CD4-positive, alpha-beta T cell (primary cell): ENCODE measurements around the gene COBL. TPM values are rescaled to one million over a fixed set of nuclear protein-coding genes. Genes with fewer than 3 reads are reported as not detected.

Experiments
- ATAC-seq: fragments of 200-7000 bp; cut with Tn5 transposase; one replicate; pipeline ENCODE4 v1.10.0; 2022; ENCODE audit warnings: mild to moderate bottlenecking; ENCODE audit not compliant: poor library complexity
- CTCF ChIA-PET: fragments of 350-600 bp; sonication (Branson Sonifier 250); formaldehyde crosslinking; loops from one replicate; lab custom pipeline; 2021; ENCODE audit warnings: antibody characterized with exemption, inconsistent platforms; lab: Charles Lee
- POLR2A ChIA-PET: fragments of 350-600 bp; sonication (Branson Sonifier 250); formaldehyde crosslinking; loops from one replicate; lab custom pipeline; 2021; ENCODE audit warnings: antibody characterized with exemption, inconsistent platforms; lab: Charles Lee
- DNase-seq, 14 experiments: peaks; one replicate each; pipeline ENCODE4 v3.0.0-alpha.2; 2013 to 2020; ENCODE audit warnings: mixed read lengths in 2 of 14
- H3K27ac ChIP-seq, 2 donors: one replicate each; pipeline versions ENCODE4 v1.5.1 to v1.7.0; 2013; ENCODE audit warnings: low read length in 2 of 2, low read depth in 1 of 2, mild to moderate bottlenecking in 1 of 2
- H3K27me3 ChIP-seq, 2 experiments: 1 replicate in 1 of 2; 2 replicates in 1 of 2; pipeline versions ENCODE4 v1.6.1 to v1.7.0; 2013; ENCODE audit warnings: low read length in 2 of 2, control low read depth in 1 of 2, mild to moderate bottlenecking in 1 of 2, moderate library complexity in 1 of 2; ENCODE audit not compliant: insufficient read depth in 2 of 2, control insufficient read depth in 1 of 2
- H3K36me3 ChIP-seq: one replicate; pipeline ENCODE4 v1.6.1; 2013; ENCODE audit warnings: low read length, control low read depth; ENCODE audit not compliant: insufficient read depth
- H3K4me1 ChIP-seq: one replicate; pipeline ENCODE4 v1.6.1; 2013; ENCODE audit warnings: low read length, control low read depth; ENCODE audit not compliant: insufficient read depth
- H3K4me3 ChIP-seq: one replicate; pipeline ENCODE4 v1.5.1; 2013; ENCODE audit warnings: mild to moderate bottlenecking, low read length, moderate library complexity
- H3K9me3 ChIP-seq, 2 experiments: 1 replicate in 1 of 2; 2 replicates in 1 of 2; pipeline versions ENCODE4 v1.6.1 to v1.7.0; 2013; ENCODE audit warnings: low read length in 2 of 2, mild to moderate bottlenecking in 2 of 2, control low read depth in 1 of 2, moderate library complexity in 1 of 2; ENCODE audit not compliant: control insufficient read depth in 1 of 2, insufficient read depth in 1 of 2
- H3K27ac Mint-ChIP-seq: one replicate; pipeline ENCODE4 v1.8.0; 2020; ENCODE audit warnings: mixed read lengths
- H3K27me3 Mint-ChIP-seq: one replicate; pipeline ENCODE4 v1.8.0; 2021; ENCODE audit warnings: mixed read lengths
- H3K36me3 Mint-ChIP-seq: one replicate; pipeline ENCODE4 v1.8.0; 2021; ENCODE audit warnings: low read depth, mixed read lengths
- H3K4me1 Mint-ChIP-seq: one replicate; pipeline ENCODE4 v1.8.0; 2021; ENCODE audit warnings: low read depth, mixed read lengths
- H3K4me3 Mint-ChIP-seq: one replicate; pipeline ENCODE4 v1.8.0; 2020; ENCODE audit warnings: mild to moderate bottlenecking, mixed read lengths
- H3K9me3 Mint-ChIP-seq: one replicate; pipeline ENCODE4 v1.8.0; 2020; ENCODE audit warnings: mixed read lengths
- intact Hi-C, 2 experiments: fragments of 100-400 bp; cut with DNase I in 1 of 2; cut with micrococcal nuclease in 1 of 2; formaldehyde crosslinking; loops; one replicate each; pipeline versions ENCODE4 v1.15.1 to v1.9.0; 2023 to 2025; cut with DNase I, micrococcal nuclease
- total RNA-seq, 174 experiments: library from RNA in 2 of 174; stranded (reverse) in 2 of 174; gene quantifications; one replicate each; pipeline ENCODE4 v1.2.3 and lab custom pipeline; 2021 to 2026
- TF ChIP-seq, protein P1 (sequence below): fragments of 200-600 bp; IDR thresholded peaks from one replicate; pipeline ENCODE4 v1.8.0; 2022; ENCODE audit warnings: antibody characterized with exemption, mild to moderate bottlenecking

COBL gene
- total RNA-seq, 2 experiments from 2014 or later = not detected

DNA sequence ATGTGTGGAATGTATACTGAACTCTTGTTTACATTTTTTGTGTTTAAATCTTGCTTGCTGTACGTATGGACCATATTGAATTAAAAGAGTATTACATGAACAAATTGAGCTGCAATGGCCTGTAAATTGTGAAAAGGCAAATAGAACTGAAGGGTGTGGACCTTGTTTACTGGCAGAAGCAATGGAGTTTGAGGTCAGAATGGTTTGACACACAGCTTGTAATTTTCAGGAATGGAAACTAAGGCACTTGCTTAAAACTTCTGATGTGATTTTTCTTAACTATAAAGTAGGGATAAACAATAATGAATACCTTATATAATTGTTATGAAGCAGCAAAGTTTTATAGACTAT lies 33.9 kb upstream of the COBL start:
- H3K27ac Mint-ChIP-seq = no peak overlapping the region
- no peaks in the 10 kb centered on the region for H3K4me1 ChIP-seq
- H3K4me3 Mint-ChIP-seq = no peak overlapping the region
- H3K27me3 ChIP-seq = no peaks in the 10 kb centered on the region
- H3K9me3 ChIP-seq = peaks cover 0 to 7% of the 10 kb centered on the region in 2 experiments
- no peak overlapping the region for H3K27ac ChIP-seq
- intact Hi-C loops = no loop called here
- no peaks in the 10 kb centered on the region for H3K27me3 Mint-ChIP-seq
- H3K9me3 Mint-ChIP-seq = no peaks in the 10 kb centered on the region
- no peaks in the 10 kb centered on the region for H3K4me1 Mint-ChIP-seq
- no peaks in the 10 kb centered on the region for H3K36me3 Mint-ChIP-seq
- no peak for ATAC-seq
- no peak overlapping the region for H3K4me3 ChIP-seq
- DNase-seq = no peak
- TF ChIP-seq, protein P1, sequence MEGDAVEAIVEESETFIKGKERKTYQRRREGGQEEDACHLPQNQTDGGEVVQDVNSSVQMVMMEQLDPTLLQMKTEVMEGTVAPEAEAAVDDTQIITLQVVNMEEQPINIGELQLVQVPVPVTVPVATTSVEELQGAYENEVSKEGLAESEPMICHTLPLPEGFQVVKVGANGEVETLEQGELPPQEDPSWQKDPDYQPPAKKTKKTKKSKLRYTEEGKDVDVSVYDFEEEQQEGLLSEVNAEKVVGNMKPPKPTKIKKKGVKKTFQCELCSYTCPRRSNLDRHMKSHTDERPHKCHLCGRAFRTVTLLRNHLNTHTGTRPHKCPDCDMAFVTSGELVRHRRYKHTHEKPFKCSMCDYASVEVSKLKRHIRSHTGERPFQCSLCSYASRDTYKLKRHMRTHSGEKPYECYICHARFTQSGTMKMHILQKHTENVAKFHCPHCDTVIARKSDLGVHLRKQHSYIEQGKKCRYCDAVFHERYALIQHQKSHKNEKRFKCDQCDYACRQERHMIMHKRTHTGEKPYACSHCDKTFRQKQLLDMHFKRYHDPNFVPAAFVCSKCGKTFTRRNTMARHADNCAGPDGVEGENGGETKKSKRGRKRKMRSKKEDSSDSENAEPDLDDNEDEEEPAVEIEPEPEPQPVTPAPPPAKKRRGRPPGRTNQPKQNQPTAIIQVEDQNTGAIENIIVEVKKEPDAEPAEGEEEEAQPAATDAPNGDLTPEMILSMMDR = no peak
- ChIA-PET CTCF (no interaction called here), POLR2A (no interaction called here)
- H3K36me3 ChIP-seq = no peaks in the 10 kb centered on the region

DNA sequence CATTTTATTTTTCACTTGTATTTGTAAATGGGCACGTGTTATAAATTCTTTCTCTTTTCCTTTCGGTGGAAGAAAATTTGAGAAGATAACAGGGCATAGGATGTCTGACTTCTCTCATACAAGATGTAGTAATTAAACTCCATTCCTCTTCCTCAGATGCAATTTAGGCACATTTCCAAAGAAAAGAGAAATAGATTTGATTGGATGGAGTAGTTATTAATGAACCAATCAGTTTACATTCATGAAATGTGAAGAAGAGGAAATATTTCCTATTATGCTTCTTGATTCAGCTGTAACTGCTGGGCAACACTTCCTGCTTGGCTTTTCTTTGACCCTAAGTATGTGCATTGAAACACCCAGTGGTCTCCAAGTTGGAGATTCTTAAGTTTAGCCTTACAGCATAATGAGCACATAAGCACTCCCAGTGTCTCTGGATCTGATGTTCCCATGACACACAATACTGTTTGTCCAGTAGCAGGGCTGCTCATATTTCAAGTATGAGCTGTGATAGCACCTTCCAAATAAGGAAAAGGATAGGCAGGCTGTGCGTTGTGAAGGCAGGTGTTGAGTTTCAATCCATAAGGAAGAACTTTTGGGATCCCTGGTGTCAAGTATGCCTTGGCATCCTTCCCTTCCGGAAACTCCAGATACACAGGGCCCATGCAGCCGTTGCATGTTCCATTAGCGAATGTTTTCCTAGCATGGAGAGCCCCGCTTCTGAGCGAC lies 33.4 kb upstream of the COBL start:
- CTCF ChIA-PET = no interaction called here
- Histone ChIP-seq H3K9me3 (peaks cover 0 to 2% of the 10 kb centered on the region in 2 experiments), H3K27ac (no peak overlapping the region), H3K4me1 (no peaks in the 10 kb centered on the region), H3K27me3 (no peaks in the 10 kb centered on the region), H3K36me3 (no peaks in the 10 kb centered on the region), H3K4me3 (no peak overlapping the region)
- DNase-seq = no peak
- H3K27ac Mint-ChIP-seq = no peak overlapping the region
- no peaks in the 10 kb centered on the region for H3K27me3 Mint-ChIP-seq
- H3K4me1 Mint-ChIP-seq = no peaks in the 10 kb centered on the region
- no peak overlapping the region for H3K4me3 Mint-ChIP-seq
- POLR2A ChIA-PET = no interaction called here
- H3K9me3 Mint-ChIP-seq = no peaks in the 10 kb centered on the region
- H3K36me3 Mint-ChIP-seq = no peaks in the 10 kb centered on the region
- TF ChIP-seq, protein P1 = no peak
- intact Hi-C loops = no loop called here
- no peak for ATAC-seq

DNA sequence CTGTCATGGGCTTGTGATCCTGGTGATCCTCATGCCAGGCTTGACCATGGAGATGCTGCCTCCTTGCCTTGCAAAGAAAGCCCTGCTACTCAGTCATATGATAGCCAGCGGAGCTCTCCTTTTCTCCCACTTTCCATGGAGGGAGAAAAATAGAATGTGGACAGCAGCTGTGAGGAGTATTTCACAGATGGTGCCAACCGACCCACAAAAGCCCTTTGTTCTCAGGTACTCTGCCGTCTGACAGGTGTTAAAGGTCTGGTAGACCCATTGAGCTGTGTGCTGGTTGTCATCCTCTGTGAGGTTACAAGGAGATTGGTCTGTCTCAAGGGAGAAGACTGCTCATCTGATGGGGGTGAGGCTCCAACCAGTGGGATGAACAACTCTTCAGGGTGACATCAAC lies 29.5 kb upstream of the COBL start:
- H3K4me1 Mint-ChIP-seq = no peaks in the 10 kb centered on the region
- TF ChIP-seq, protein P1 = no peak
- no peak overlapping the region for H3K4me3 Mint-ChIP-seq
- no peak overlapping the region for H3K4me3 ChIP-seq
- H3K27me3 ChIP-seq = no peaks in the 10 kb centered on the region
- CTCF ChIA-PET = no interaction called here
- no peak overlapping the region for H3K27ac Mint-ChIP-seq
- no peaks in the 10 kb centered on the region for H3K9me3 Mint-ChIP-seq
- H3K36me3 ChIP-seq = no peaks in the 10 kb centered on the region
- peaks cover 7% of the 10 kb centered on the region for H3K27me3 Mint-ChIP-seq
- no peaks in the 10 kb centered on the region for H3K36me3 Mint-ChIP-seq
- H3K4me1 ChIP-seq = no peaks in the 10 kb centered on the region
- no peaks in the 10 kb centered on the region for H3K9me3 ChIP-seq
- H3K27ac ChIP-seq = no peak overlapping the region
- DNase-seq = no peak
- intact Hi-C loops = no loop called here
- POLR2A ChIA-PET = no interaction called here
- ATAC-seq = no peak
